HG03439 (cell line): Measurements from ENCODE around the gene TMEM123.

Source experiments
- ATAC-seq: cut with Tn5 transposase; IDR thresholded peaks from one replicate; pipeline ENCODE4 v1.9.1; 2021; ENCODE audit warnings: mild to moderate bottlenecking, moderate library complexity; ENCODE audit not compliant: unreplicated experiment

TMEM123 gene

DNA sequence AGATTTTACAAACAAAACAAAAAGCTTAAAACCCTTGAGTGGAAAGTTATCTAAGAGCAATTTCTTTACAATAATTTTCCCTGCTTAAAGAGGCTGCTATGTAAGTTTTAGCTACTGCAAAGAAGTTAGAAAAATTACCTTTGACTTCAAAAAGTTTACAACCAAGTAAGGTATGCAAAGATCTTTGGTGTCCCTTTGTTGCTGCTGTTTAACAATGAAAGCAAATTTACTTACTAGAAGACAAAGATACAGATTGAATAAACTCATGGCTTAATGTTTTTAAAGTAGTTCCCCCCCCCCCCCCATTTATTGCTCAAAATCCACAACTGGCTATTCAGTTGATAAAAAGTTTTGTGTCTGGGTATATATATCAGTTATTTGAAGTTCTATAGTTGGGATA, 26.0 kb downstream of the TMEM123 start:
- no peak for ATAC-seq

DNA sequence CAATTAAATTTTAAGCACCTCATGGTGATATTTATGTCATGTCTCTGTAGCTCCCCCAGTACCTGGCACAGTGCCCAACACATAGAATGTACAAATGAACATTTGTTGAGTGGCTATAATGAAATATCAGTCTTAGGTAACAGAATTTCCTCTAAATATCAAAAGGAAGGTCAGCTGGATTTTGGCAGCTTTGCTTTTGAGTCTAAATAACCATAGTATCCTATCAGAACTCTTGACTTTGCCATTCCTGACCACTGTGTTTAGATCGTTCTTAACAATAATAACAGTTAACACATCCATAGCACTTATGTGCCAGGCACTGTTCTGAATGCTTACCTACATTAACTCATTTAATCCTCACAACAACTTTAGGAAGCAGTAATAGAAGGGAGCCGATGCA, 26.6 kb downstream of the TMEM123 start:
- ATAC-seq, result no peak

DNA sequence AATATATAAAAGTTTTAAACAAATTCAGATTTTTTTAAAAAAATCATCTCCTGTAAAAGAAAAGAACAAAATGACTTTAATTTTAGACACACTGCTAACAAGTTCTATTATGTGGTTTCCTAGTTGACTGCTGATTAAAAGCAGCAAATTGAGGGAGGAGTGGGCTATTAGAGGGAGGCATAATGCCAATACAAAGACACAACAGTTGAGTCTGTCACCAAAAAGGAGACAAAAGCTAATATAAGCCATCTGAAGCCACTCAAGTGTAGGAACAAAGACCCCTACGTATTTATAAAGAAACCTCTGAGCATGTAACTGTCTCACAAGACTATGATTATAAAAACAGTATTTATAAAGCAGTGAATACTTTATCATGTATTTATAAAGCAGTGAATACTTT, 28.6 kb downstream of the TMEM123 start:
- no peak for ATAC-seq

DNA sequence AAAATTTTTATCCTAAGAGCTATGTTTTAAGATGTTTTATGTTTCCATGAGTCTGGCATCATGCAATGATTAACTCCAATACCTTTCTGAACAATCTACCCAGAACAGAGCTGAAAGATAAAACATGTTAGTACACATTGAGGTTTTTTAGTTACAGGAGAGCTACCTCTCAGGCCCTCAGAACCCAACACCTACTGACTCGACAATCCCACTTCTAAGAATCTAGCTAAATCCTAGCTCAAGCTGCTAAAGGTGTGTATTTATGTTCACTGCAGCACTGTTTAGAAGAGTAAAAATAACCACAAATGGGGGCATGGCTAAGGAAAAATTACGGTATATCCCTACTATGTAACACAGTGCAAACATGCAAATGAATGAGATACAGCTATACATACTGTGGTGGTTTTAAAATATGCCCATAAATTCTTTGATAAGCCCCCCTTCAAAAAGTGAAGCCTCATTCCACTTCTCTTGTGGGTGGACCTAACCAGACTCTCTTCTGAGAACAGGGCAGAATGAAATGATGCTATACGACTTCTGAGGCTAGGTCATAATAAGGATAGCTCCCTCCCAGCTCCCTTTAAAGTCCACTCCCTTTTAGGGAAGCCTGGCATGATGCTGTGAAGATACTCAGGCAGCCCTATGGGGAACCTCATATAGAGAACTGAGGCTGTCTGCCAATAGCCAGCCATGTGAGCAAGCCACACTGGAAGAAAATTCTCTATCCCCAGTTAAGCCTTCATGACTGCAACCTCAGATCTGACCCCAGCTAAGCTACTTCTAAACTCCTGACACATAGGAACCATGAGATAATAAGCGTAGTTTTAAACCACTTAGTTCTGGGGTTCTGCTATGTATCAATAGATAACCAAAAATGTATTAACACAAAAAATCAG, 29.5 kb downstream of the TMEM123 start:
- ATAC-seq, result no peak

DNA sequence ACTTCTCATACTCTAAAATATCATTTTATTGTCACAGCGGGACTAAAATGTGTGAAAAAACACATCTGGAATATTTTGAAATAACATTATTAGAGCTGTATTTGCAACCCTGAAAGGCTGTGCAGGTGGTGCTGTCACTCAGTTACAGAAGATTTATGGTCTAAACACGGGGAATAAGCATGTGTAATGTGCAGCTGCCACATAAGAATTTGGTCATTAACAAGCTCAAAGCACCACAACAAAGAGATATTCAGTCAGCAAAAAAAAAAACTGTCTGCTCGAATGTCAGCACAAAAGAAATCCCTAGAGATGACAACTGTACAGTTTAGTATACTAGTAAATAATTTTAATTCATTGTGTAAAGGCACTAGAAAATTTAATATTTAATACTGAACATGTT, 31.3 kb downstream of the TMEM123 start:
- no peak for ATAC-seq

DNA sequence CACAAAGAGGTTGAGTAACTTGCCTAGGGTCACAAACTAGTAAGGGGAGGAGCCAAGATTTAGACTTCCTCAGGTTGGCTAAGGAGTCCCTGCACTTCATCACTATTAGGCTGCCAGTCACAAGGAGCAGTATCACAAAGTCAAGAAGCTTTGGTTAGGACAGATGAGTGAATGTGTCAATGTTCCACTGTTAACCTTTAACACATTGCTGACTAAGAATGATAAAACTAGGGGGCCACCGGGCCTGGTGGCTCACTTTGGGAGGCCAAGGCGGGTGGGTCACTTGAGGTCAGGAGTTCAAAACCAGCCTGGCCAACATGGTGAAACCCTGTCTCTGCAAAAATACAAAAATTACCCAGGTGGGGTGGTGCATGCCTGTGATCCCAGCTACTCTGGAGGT, 32.0 kb downstream of the TMEM123 start:
- peak; percentile 83 for ATAC-seq

DNA sequence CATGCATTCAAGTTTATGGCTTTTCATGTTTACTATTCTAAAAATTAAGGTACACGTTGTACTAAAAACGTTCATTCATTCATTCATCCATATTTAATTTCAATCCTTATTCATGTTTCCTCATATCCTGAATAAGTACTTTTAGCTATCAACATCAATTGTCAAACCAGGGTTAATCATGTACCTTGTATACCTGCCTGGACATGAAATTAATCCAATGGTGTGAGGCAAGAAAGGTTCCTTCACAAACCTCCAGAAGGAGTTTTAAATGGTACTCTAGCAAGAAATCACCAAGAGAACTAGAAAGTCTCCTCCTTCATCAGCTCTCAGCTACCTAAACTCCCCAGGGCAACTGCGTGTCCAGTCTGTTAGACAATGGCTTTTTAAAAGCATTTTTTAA, 33.4 kb downstream of the TMEM123 start:
- no peak for ATAC-seq

DNA sequence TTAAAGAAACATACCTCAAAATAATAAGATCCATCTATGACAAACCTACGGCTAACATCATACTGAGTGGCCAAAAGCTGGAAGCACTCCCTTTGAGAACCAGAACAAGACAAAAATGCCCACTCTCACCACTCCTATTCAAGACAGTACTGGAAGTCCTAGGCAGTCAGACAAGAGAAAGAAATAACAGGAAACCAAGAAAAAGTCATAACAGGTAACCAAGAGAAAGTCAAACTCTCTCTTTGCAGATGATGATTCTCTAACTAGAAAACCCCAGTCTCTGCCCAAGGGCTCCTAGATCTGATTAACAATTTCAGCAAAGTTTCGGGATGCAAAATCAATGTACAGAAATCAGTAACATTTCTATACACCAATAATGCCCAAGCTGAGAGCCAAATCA, 35.6 kb downstream of the TMEM123 start:
- ATAC-seq, result no peak

DNA sequence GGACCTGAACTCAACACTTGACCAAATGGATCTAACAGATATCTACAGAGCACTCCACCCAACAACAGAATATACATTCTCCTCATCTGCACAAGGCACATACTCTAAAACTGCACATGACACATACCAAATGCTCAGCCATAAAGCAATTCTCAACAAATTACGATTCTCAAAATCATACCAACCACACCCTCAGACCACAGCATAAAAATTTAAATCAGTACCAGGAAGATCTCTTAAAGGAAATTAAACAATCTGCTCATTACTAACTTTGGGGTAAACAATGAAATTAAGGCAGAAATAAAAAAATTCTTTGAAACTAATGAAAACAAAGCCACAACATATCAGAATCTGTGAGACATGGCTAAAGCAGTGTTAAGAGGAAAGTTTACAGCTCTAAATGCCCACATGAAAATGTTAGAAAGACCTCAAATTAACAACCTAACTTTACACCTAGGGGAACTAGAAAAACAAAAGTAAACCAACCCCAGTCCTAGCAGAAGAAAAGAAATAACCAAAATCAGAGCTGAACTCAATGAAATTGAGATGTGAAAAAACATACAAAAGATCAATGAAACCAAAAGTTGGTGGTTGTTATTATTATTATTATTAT, 37.2 kb downstream of the TMEM123 start:
- no peak for ATAC-seq

DNA sequence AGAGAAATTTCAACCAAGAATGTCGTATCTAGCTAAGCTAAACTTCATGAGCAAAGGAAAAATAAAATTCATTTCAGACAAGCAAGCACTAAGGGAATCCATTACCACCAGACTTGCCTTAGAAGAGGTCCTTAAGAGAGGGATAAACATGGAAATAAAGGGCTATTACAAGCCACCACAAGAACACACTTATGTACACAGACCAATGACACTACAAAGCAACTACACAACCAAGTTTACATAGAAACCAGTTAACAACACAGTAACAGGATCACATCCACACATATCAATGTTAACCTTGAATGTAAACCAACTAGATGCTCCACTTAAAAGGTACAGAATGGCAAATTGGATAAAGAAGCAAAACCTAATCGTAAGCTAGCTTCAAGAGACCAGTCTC, 38.0 kb downstream of the TMEM123 start:
- ATAC-seq, result no peak

DNA sequence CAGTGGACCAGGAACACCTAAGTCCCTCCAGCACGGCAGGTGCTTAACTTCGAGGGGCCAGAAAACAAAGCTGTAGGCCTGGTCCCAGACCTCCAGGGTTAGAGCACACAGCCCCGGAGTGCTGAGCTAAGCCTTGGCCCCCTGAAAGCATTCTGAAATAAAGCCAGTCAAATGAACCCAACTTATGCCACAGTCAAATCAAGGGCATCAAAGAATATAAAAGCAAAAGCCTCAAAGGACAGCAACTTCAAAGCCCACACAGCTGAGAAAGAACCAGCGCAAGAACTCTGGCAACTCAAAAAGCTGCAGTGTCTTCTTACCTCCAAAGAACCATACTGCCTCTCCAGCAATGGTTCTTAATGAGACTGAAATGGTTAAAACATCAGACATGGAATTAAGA, 39.1 kb downstream of the TMEM123 start:
- ATAC-seq, result no peak

DNA sequence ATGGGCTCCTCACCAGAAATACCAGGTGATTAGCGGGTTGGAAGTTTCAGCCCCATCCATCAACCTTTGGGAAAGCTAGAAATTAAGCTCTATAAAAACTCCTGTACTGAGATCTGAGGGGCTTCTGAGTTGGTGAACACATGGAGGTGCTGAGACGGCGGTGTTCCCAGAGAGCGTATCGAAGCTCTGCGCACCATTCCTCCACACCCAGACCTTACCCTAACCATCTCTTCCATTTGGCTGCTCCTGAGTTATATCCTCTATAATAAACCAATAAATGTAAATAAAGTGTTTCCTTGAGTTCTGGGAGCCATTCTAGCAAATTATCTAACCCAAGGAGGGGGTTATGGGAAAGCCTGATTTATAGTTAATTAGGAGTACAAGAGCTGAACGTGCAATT, 41.4 kb downstream of the TMEM123 start:
- no peak for ATAC-seq

DNA sequence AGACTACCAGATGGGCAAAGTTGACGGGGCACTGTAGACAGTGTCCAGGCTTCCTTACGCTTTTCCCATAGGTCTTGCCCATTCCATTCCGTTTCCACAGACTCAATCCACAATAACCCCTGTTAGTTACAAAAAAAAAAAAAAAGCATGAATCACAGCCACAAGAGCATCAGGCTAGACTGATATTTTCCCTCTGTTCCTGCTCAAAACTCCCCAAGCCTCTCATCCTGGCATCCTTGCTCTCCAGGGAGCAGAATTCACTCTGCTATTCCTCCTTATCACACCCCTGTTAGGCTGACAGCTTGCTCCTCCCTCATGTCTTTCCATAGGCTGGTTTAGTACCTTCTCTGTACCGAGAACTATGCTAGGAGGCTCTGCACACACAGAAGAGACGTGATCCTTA, 42.2 kb downstream of the TMEM123 start:
- no peak for ATAC-seq

DNA sequence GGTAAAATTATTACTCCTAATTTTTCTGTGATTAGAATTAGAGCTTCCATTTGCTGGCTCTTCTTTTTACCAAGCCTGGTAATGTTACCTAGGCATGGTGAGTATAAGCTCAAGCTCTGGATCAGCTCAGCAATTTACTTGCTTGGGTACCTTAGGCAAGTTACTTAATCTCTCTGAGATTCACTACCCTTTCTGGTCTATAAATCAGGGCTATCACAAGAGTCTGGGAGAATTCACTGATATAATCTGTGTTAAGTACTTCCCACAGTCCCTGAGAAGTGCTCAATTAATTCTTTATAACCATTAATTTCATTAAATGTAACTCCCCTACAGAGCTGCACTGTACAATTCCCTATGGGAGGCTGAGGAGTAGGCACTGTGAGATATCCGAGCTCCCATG, 44.2 kb downstream of the TMEM123 start:
- ATAC-seq, result no peak

DNA sequence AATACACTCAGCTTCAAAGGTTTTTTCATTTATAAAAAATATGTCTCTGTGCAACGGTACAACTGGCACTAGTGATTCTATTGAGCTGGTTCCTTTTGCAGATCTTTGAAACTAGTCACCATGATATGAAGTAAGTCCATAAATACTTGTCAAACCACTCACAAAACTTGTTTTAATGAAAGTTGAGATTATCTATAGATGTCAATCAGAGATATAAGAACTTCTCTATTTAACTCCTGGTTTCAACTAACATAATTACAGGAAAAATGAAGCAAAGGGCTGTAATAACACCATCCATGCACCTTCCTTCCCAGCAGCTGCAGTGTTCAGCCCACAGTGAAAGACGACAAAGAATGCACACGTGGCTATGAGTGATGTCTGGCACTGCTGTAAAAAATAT, 44.7 kb downstream of the TMEM123 start:
- ATAC-seq, result no peak

DNA sequence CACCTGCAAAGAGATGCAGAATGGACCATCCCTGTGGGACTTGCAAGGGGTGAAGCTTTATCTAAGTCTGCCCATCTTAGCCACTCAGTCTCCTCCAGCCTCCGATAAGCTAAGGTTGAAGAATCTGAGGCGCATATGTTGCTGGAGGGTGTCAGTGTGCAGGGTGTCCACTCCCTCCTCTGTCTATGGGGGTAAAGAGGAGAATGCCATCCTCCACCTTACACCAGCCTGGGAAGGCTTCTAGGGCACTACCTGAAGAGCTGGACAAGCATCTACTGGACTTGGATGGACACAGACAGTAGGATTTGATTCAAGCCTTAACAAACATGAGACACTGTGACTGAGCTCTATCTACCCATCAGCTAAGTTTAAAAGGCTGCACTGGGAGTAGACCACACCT, 46.5 kb downstream of the TMEM123 start:
- no peak for ATAC-seq

DNA sequence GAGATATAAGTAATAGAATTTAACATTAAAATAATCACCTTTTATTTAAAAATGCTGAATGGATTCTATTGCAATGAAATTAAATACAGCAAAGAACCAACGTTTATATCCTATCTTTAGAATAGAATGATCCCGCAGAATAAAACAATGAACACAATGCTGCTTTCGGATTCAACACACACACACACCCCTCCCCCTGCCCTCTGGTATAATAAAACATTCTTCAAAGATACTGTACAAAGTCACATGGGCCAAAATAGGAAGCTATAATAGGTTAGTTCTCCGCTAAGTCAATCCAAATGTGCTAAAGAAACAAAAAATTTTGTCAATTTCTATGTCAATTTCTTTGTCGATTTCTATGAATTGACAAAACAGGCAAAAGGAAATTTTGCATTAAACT, 47.1 kb downstream of the TMEM123 start:
- ATAC-seq, result no peak

DNA sequence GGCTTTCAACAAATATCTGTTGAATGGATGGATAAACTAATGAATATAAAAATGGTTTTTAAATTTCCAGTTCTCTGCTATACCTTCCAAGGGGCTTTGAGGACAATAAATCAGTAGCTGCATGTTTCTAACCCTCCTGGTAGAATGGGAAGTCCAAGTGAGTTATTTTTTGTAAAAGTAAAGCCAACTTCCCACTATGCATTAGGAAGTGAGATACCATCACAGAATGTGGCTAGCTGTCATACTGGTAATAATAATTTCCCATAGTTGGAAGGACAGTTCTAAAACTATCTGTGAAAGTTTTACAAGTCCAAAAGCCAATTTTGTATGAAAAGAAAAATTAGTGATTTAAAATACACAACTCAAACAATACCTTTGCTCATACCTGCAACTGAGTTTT, 50.0 kb downstream of the TMEM123 start:
- no peak for ATAC-seq

DNA sequence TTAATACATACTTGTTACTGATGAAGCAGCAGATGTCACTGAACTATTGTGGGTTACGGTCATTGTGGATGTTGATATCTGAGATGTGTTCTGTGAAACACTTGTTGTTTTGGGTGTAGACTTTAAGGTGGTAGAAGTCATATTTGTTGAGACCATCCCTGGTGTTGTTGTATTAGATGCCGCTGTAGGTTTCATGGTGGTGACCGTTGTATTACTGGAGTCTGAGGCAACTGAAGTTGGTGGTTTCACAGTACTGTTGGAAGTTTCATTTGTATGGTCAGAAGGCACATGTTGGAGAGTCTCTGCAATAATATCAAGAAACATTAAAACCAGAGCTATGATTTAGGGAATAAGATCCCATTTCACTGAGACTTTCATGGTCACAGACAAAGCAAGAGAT, 50.7 kb downstream of the TMEM123 start:
- no peak for ATAC-seq

DNA sequence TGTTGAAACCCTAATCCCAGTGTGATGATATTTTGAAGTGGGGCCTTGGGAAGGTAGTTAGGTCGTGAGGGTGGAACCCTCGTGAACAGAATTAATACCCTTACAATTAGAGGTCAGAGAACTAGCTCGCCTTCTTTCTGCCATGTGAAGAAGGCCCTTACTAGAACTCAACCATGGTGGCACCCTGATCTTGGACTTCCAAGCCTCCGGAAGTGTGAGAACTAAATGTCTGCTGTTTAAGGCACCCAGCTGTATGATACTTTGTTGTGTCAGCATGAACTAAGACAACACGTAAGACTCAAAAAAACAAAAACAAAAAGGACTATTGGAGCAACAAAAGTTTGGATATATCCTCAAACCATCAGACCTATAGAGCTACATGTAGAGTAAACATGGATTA, 52.0 kb downstream of the TMEM123 start:
- ATAC-seq, result no peak

DNA sequence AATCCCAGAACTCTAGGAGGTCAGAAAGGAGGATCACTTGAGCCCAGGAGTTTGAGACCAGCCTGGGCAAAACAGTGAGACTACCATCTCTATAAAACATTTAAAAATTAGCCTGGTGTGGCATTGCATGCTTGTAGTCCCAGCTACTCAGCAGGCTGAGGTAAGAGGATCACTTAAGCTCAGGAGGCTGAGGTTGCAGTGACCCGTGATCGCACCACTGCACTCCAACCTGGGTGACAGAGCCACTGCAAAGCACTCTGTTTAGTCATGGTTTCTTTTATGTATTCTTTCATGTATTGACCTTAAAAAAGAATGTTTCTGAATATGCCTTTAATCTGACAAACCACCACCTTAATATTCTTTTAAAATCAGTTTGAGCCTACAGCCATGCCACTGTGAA, 53.4 kb downstream of the TMEM123 start:
- ATAC-seq, result no peak

DNA sequence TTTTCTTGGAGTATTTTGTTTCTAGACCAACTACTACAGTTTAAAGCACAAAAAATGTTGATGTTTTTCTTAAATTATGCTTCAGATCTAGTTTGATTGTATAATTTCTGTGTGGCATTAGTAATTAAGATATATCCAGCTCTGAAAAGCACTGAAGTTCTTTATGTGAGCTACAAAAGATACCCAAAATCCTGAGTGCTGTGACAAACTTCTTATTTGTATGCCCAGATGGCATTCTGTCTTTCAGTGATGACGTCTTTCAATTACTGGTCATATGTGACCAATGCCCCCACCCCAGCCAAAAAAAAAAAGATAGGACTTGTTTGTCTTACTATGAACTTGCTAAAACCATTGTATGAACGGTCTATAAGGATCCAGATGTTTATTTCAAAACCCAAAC, 54.3 kb downstream of the TMEM123 start:
- ATAC-seq, result no peak
